ENCODE data around the gene FBN2. TPM values are rescaled to one million over a fixed set of nuclear protein-coding genes. Genes with fewer than 3 reads are reported as not detected.

FBN2 gene
- total RNA-seq, 1 donor from 2014 or later = 1,151 TPM

DNA sequence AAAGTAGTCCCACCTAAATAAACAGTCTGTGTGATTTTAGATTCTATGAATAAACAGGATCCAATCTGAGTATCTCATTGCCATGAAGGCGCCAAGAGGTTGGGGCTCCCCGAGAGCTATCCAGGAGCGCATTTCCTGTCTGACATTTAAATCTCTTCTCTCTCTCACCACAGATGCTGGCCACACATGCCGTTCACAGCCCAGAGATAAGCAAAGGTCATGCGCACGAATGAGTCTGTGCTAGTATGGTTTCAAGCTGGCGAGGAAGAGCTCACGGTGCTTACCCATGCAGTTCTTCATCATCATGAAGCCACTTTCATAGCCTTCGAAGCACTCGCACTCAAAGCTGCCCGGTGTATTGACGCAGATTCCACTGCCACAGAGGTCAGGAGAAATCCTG lies 199.4 kb downstream of the FBN2 start:
- TF ChIP-seq CTCF (IDR thresholded peaks at IDR 0.05) = no peak
- H3K9me3 Mint-ChIP-seq (ENCODE audit: unreplicated experiment) = no peaks in the 10 kb centered on the region
- no peak for DNase-seq (ENCODE audit: extremely low spot score, unreplicated experiment)
- H3K4me3 Mint-ChIP-seq (ENCODE audit: unreplicated experiment) = no peak overlapping the region
- H3K36me3 Mint-ChIP-seq (ENCODE audit: unreplicated experiment) = peaks cover 95% of the 10 kb centered on the region
- H3K27me3 Mint-ChIP-seq (ENCODE audit: unreplicated experiment) = no peaks in the 10 kb centered on the region
- H3K4me1 Mint-ChIP-seq (ENCODE audit: unreplicated experiment) = peaks cover 6% of the 10 kb centered on the region
- no peak overlapping the region for H3K27ac Mint-ChIP-seq (ENCODE audit: unreplicated experiment)

GRCh38 chr5:128335339-128335738 lies 202.7 kb downstream of the FBN2 start:
- H3K9me3 Mint-ChIP-seq (ENCODE audit: unreplicated experiment) = no peaks in the 10 kb centered on the region
- H3K27me3 Mint-ChIP-seq (ENCODE audit: unreplicated experiment) = no peaks in the 10 kb centered on the region
- no peak for DNase-seq (ENCODE audit: extremely low spot score, unreplicated experiment)
- H3K4me3 Mint-ChIP-seq (ENCODE audit: unreplicated experiment) = no peak overlapping the region
- peak overlapping the region; percentile 27 for H3K27ac Mint-ChIP-seq (ENCODE audit: unreplicated experiment)
- TF ChIP-seq CTCF (IDR thresholded peaks at IDR 0.05) = no peak
- peaks cover 1% of the 10 kb centered on the region for H3K4me1 Mint-ChIP-seq (ENCODE audit: unreplicated experiment)
- H3K36me3 Mint-ChIP-seq (ENCODE audit: unreplicated experiment) = peaks cover 89% of the 10 kb centered on the region

DNA sequence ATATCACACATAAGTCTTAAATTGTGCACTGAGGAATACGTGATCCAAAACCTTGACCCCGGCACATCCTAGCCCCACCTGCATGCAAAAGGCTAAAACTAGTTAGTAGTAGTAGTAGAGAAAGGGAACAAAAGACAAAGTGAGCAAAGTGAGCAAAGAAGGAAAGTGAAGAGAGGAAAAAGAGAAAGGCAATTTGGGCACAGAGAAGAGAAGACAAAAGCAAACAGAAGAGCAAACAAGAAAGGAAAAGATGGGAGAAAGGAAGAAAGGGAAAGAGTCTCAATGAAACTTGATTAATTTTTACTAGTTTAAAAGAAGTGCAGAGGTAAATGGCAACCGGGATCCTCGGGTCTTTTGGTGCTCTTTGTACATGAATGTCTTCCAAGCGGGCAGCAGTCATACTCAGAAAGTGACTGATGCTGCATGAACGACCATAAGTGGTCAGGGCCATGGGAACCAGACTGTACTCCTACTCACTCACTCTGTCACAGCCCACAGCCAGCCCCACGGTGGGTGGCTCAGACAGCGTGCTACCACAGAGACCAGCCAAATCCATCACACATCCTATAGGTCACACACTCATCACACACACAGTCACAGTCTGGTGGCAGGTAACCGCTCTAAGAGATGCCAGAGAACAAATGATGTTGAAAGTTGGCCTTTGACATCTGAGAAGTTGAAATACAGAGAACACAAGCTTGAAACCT lies 203.9 kb downstream of the FBN2 start:
- no peak for TF ChIP-seq CTCF (IDR thresholded peaks at IDR 0.05)
- Mint-ChIP-seq H3K36me3 (ENCODE audit: unreplicated experiment) (peaks cover 89% of the 10 kb centered on the region), H3K27me3 (ENCODE audit: unreplicated experiment) (no peaks in the 10 kb centered on the region), H3K4me3 (ENCODE audit: unreplicated experiment) (no peak overlapping the region), H3K9me3 (ENCODE audit: unreplicated experiment) (no peaks in the 10 kb centered on the region), H3K4me1 (ENCODE audit: unreplicated experiment) (no peaks in the 10 kb centered on the region), H3K27ac (ENCODE audit: unreplicated experiment) (peak overlapping the region; percentile 40)
- no peak for DNase-seq (ENCODE audit: extremely low spot score, unreplicated experiment)

- Mint-ChIP-seq H3K36me3 (ENCODE audit: unreplicated experiment) (peaks cover 91% of the 10 kb centered on the region), H3K27ac (ENCODE audit: unreplicated experiment) (peak overlapping the region; percentile 13)
Measured at GRCh38 chr5:128331261-128331660, 206.8 kb downstream of the FBN2 start.

More at GRCh38 chr5:128331261-128331660, 206.8 kb downstream of the FBN2 start:
- Mint-ChIP-seq H3K4me3 (ENCODE audit: unreplicated experiment) (no peak overlapping the region), H3K27me3 (ENCODE audit: unreplicated experiment) (no peaks in the 10 kb centered on the region), H3K4me1 (ENCODE audit: unreplicated experiment) (no peaks in the 10 kb centered on the region), H3K9me3 (ENCODE audit: unreplicated experiment) (no peaks in the 10 kb centered on the region)
- TF ChIP-seq CTCF (IDR thresholded peaks at IDR 0.05) = no peak
- DNase-seq (ENCODE audit: extremely low spot score, unreplicated experiment) = no peak
